ENCODE data around the gene NTHL1.
"Not testable (repeated sequence)": the region's sequence is repeated elsewhere in the genome, so short reads cannot be mapped to it uniquely, and the experiment has no call there.

NTHL1 gene

GRCh38 chr16:2028146-2028545 is 19.5 kb downstream of the NTHL1 start:
- DNase-seq (ENCODE audit: low read depth in 2 of 2): no peak

- no peak for DNase-seq (ENCODE audit: low read depth in 2 of 2)
These were observed 20.3 kb downstream of the NTHL1 start for GRCh38 chr16:2027024-2028010.

- DNase-seq (ENCODE audit: low read depth in 2 of 2): no peak
These were observed 21.1 kb downstream of the NTHL1 start, which contains the start of gene NHERF2 for GRCh38 chr16:2026461-2027023. Gene NHERF2 (plus strand): TSS chr16:2026902. CDS start chr16:2027006, 104 bp downstream.

GRCh38 chr16:2025878-2026460 is 21.7 kb downstream of the NTHL1 start:
- DNase-seq (ENCODE audit: low read depth in 2 of 2): no peak

GRCh38 chr16:2025251-2025650 is 22.4 kb downstream of the NTHL1 start:
- DNase-seq (ENCODE audit: low read depth in 2 of 2): no peak

- DNase-seq (ENCODE audit: low read depth in 2 of 2): no peak
These were observed 23.6 kb downstream of the NTHL1 start for GRCh38 chr16:2024032-2024420.

GRCh38 chr16:2023092-2024031 is 24.3 kb downstream of the NTHL1 start:
- peak; percentile 98 to 99 for DNase-seq (ENCODE audit: low read depth in 2 of 2)

GRCh38 chr16:2022723-2023091 is 24.9 kb downstream of the NTHL1 start:
- no peak for DNase-seq (ENCODE audit: low read depth in 2 of 2)

- no peak for DNase-seq (ENCODE audit: low read depth in 2 of 2)
These were observed 27.5 kb downstream of the NTHL1 start for GRCh38 chr16:2019921-2020831.

- DNase-seq (ENCODE audit: low read depth in 2 of 2): peak in 1 of 2 donors; percentile 32
These were observed 28.1 kb downstream of the NTHL1 start, which contains the start of gene NPW for GRCh38 chr16:2019518-2019920. Gene NPW (plus strand): TSS chr16:2019785.

GRCh38 chr16:2016407-2016922 is 31.2 kb downstream of the NTHL1 start:
- DNase-seq (ENCODE audit: low read depth in 2 of 2): no peak

- DNase-seq (ENCODE audit: low read depth in 2 of 2): no peak
These were observed 31.8 kb downstream of the NTHL1 start for GRCh38 chr16:2015947-2016208.

- DNase-seq (ENCODE audit: low read depth in 2 of 2): no peak
These were observed 32.3 kb downstream of the NTHL1 start for GRCh38 chr16:2015117-2015946.

GRCh38 chr16:2013527-2013926 is 34.1 kb downstream of the NTHL1 start:
- no peak for DNase-seq (ENCODE audit: low read depth in 2 of 2)

GRCh38 chr16:2011726-2012125 is 35.9 kb downstream of the NTHL1 start:
- DNase-seq (ENCODE audit: low read depth in 2 of 2): not testable (repeated sequence)

- peak; percentile 67 to 79 for DNase-seq (ENCODE audit: low read depth in 2 of 2)
These were observed 37.7 kb downstream of the NTHL1 start, which contains the start of gene ZNF598 for GRCh38 chr16:2009791-2010510. Gene ZNF598 (minus strand): TSS chr16:2009821.

- no peak for DNase-seq (ENCODE audit: low read depth in 2 of 2)
These were observed 38.4 kb downstream of the NTHL1 start for GRCh38 chr16:2009164-2009711.

- DNase-seq (ENCODE audit: low read depth in 2 of 2): no peak
These were observed 38.9 kb downstream of the NTHL1 start for GRCh38 chr16:2008631-2009163.
